Muscle layer of colon (tissue), 2 donors: ENCODE measurements around the gene HDAC8.

Experiments
- H3K27ac ChIP-seq: one replicate; pipeline ENCODE4 v1.7.0; 2013; ENCODE audit warnings: low read depth, mild to moderate bottlenecking, low read length, moderate library complexity
- H3K27me3 ChIP-seq, 2 donors: one replicate each; pipeline ENCODE4 v1.7.0; 2013; ENCODE audit warnings: low read length in 2 of 2, mild to moderate bottlenecking in 2 of 2; ENCODE audit not compliant: insufficient read depth in 2 of 2, control insufficient read depth in 1 of 2
- H3K36me3 ChIP-seq: one replicate; pipeline ENCODE4 v1.7.0; 2013; ENCODE audit warnings: mild to moderate bottlenecking, low read length; ENCODE audit not compliant: insufficient read depth
- H3K4me1 ChIP-seq: one replicate; pipeline ENCODE4 v1.7.0; 2013; ENCODE audit warnings: mild to moderate bottlenecking, low read length; ENCODE audit not compliant: insufficient read depth
- H3K4me3 ChIP-seq, 2 donors: one replicate each; pipeline ENCODE4 v1.7.0; 2013; ENCODE audit warnings: low read length in 2 of 2, low read depth in 1 of 2, mild to moderate bottlenecking in 1 of 2, moderate library complexity in 1 of 2
- H3K9ac ChIP-seq: one replicate; pipeline ENCODE4 v1.7.0; 2013; ENCODE audit warnings: low read length
- H3K9me3 ChIP-seq: one replicate; pipeline ENCODE4 v1.7.0; 2013; ENCODE audit warnings: mild to moderate bottlenecking, low read length
- donor health status: abdominal sarcoma.
- donor health status: Adenocarcinoma of cecum.

HDAC8 gene

GRCh38 chrX:72309297-72310071 lies 263.2 kb downstream of the HDAC8 start:
- H3K36me3 ChIP-seq, result no peaks in the 10 kb centered on the region
- H3K9me3 ChIP-seq, result no peaks in the 10 kb centered on the region
- no peak overlapping the region for H3K27ac ChIP-seq
- no peak overlapping the region for H3K9ac ChIP-seq
- peaks cover 30 to 60% of the 10 kb centered on the region in 2 donors for H3K27me3 ChIP-seq
- H3K4me1 ChIP-seq, result peaks cover 22% of the 10 kb centered on the region
- peak overlapping the region in 1 of 2 donors; percentile 41 for H3K4me3 ChIP-seq

GRCh38 chrX:72308566-72309296 lies 263.9 kb downstream of the HDAC8 start:
- Histone ChIP-seq H3K27ac (no peak overlapping the region), H3K36me3 (no peaks in the 10 kb centered on the region), H3K4me3 (peak overlapping the region in 1 of 2 donors; percentile 41), H3K9ac (no peak overlapping the region), H3K9me3 (no peaks in the 10 kb centered on the region), H3K4me1 (peaks cover 17% of the 10 kb centered on the region), H3K27me3 (peaks cover 37 to 67% of the 10 kb centered on the region in 2 donors)

GRCh38 chrX:72308209-72308565 lies 264.5 kb downstream of the HDAC8 start:
- Histone ChIP-seq H3K9ac (no peak overlapping the region), H3K4me1 (peaks cover 12% of the 10 kb centered on the region), H3K4me3 (peak overlapping the region in 1 of 2 donors; percentile 41), H3K36me3 (no peaks in the 10 kb centered on the region), H3K27ac (no peak overlapping the region), H3K9me3 (no peaks in the 10 kb centered on the region), H3K27me3 (peaks cover 42 to 73% of the 10 kb centered on the region in 2 donors)

GRCh38 chrX:72307646-72308051 lies 265.0 kb downstream of the HDAC8 start:
- H3K9ac ChIP-seq, result no peak overlapping the region
- H3K4me1 ChIP-seq, result peaks cover 10% of the 10 kb centered on the region
- H3K36me3 ChIP-seq, result no peaks in the 10 kb centered on the region
- H3K9me3 ChIP-seq, result no peaks in the 10 kb centered on the region
- H3K27me3 ChIP-seq, result peaks cover 48 to 76% of the 10 kb centered on the region in 2 donors
- no peak overlapping the region for H3K27ac ChIP-seq
- H3K4me3 ChIP-seq, result peak overlapping the region; percentile 41 to 58

- peaks cover 52 to 72% of the 10 kb centered on the region in 2 donors for H3K27me3 ChIP-seq
- H3K9me3 ChIP-seq, result no peaks in the 10 kb centered on the region
- peaks cover 10% of the 10 kb centered on the region for H3K4me1 ChIP-seq
- H3K27ac ChIP-seq, result no peak overlapping the region
- H3K4me3 ChIP-seq, result peak overlapping the region; percentile 41 to 58
- H3K9ac ChIP-seq, result no peak overlapping the region
- no peaks in the 10 kb centered on the region for H3K36me3 ChIP-seq
Measured at GRCh38 chrX:72306851-72307645, 265.6 kb downstream of the HDAC8 start.

- Histone ChIP-seq H3K4me3 (peak overlapping the region in 1 of 2 donors; percentile 58), H3K36me3 (no peaks in the 10 kb centered on the region), H3K27me3 (peaks cover 60 to 75% of the 10 kb centered on the region in 2 donors), H3K9ac (no peak overlapping the region), H3K9me3 (no peaks in the 10 kb centered on the region), H3K27ac (no peak overlapping the region), H3K4me1 (peaks cover 10% of the 10 kb centered on the region)
Measured at GRCh38 chrX:72306085-72306801, 266.4 kb downstream of the HDAC8 start.

- Histone ChIP-seq H3K27me3 (peaks cover 65 to 78% of the 10 kb centered on the region in 2 donors), H3K27ac (no peak within 1 kb of the TSS), H3K4me3 (peak within 1 kb of the TSS; percentile 41 to 58), H3K36me3 (no peaks in the 10 kb centered on the region), H3K9me3 (no peaks in the 10 kb centered on the region), H3K4me1 (peaks cover 10% of the 10 kb centered on the region), H3K9ac (no peak within 1 kb of the TSS)
Measured at GRCh38 chrX:72305286-72306084, 267.2 kb downstream of the HDAC8 start, which contains the start of gene CITED1. Gene CITED1 (minus strand): TSS chrX:72305914. CDS start chrX:72302869, 3,045 bp downstream.

- H3K36me3 ChIP-seq, result no peaks in the 10 kb centered on the region
- H3K9me3 ChIP-seq, result no peaks in the 10 kb centered on the region
- H3K27ac ChIP-seq, result no peak overlapping the region
- H3K4me1 ChIP-seq, result peaks cover 10% of the 10 kb centered on the region
- no peak overlapping the region for H3K9ac ChIP-seq
- H3K27me3 ChIP-seq, result peaks cover 65 to 78% of the 10 kb centered on the region in 2 donors
- H3K4me3 ChIP-seq, result peak overlapping the region in 1 of 2 donors; percentile 23
Measured at GRCh38 chrX:72304877-72305276, 267.8 kb downstream of the HDAC8 start.

GRCh38 chrX:72301781-72302180 lies 270.9 kb downstream of the HDAC8 start:
- Histone ChIP-seq H3K4me3 (no peak overlapping the region), H3K27ac (no peak overlapping the region), H3K36me3 (no peaks in the 10 kb centered on the region), H3K9ac (no peak overlapping the region), H3K9me3 (no peaks in the 10 kb centered on the region), H3K4me1 (peaks cover 10% of the 10 kb centered on the region), H3K27me3 (peaks cover 55% of the 10 kb centered on the region in 2 donors)

GRCh38 chrX:72299891-72300630 lies 272.6 kb downstream of the HDAC8 start:
- Histone ChIP-seq H3K27me3 (peaks cover 51 to 52% of the 10 kb centered on the region in 2 donors), H3K36me3 (no peaks in the 10 kb centered on the region), H3K9me3 (no peaks in the 10 kb centered on the region), H3K9ac (no peak overlapping the region), H3K4me3 (no peak overlapping the region), H3K4me1 (peaks cover 2% of the 10 kb centered on the region), H3K27ac (no peak overlapping the region)
